SK-N-SH (cell line): ENCODE measurements around the gene CPTP.

ENCODE experiments used
- CTCF ChIP-seq: fragments of 200-600 bp; sonication (generic); IDR thresholded peaks from 2 replicates; pipeline ENCODE4 v1.6.1; 2017; ENCODE audit warnings: antibody characterized with exemption, mild to moderate bottlenecking, moderate library complexity
- EP300 ChIP-seq, 2 experiments: IDR thresholded peaks; 2 replicates each; pipeline versions ENCODE4 v1.4.0 to v1.6.1; 2012; ENCODE audit warnings: borderline replicate concordance in 1 of 2, low read depth in 1 of 2, low read length in 1 of 2
- EZH2phosphoT487 ChIP-seq: fragments of 200-600 bp; sonication (generic); IDR thresholded peaks from 2 replicates; pipeline ENCODE4 v1.6.1; 2017; ENCODE audit warnings: low read depth, mixed run types, mild to moderate bottlenecking, antibody characterized with exemption, moderate library complexity, borderline replicate concordance
- MAX ChIP-seq: IDR thresholded peaks from 2 replicates; pipeline ENCODE4 v1.4.0; 2012; ENCODE audit warnings: low read depth
- RCOR1 ChIP-seq: fragments of 150-350 bp; IDR thresholded peaks from 2 replicates; pipeline ENCODE4 v1.6.1; 2017; ENCODE audit warnings: antibody characterized with exemption, low read length
- REST ChIP-seq: IDR thresholded peaks from 2 replicates; pipeline ENCODE4 v1.6.1; 2012; ENCODE audit warnings: mild to moderate bottlenecking, low read depth, low read length, moderate library complexity
- TEAD4 ChIP-seq: IDR thresholded peaks from 2 replicates; pipeline ENCODE4 v1.4.0; 2012; ENCODE audit warnings: mild to moderate bottlenecking, borderline replicate concordance; ENCODE audit not compliant: insufficient read depth

GRCh38 chr1:1291548-1292441 is 32.8 kb upstream of the CPTP start:
- TF ChIP-seq EZH2phosphoT487 (no peak), CTCF (peak; percentile 57), MAX (no peak), REST (no peak), EP300 (IDR thresholded peaks at IDR 0.05; ENCODE audit: borderline replicate concordance in 1 of 2, low read depth in 1 of 2, low read length in 1 of 2) (no peak), TEAD4 (no peak), RCOR1 (no peak)
